HepG2 (cell line): ENCODE results near the gene KRTAP5-10. TPM values are rescaled to one million over a fixed set of nuclear protein-coding genes. Genes with fewer than 3 reads are reported as not detected.

Experiments used
- DZIP1 ChIP-seq: sonication (generic); formaldehyde crosslinking; IDR thresholded peaks from 2 replicates; pipeline ENCODE4 v1.5.0; 2020; ENCODE audit warnings: mild to moderate bottlenecking, missing genetic modification reagents
- FOXA1 ChIP-seq, 2 experiments: fragments of 450-650 bp in 1 of 2; sonication (generic) in 1 of 2; formaldehyde crosslinking in 1 of 2; IDR thresholded peaks; 2 replicates each; pipeline versions ENCODE4 v1.4.0 to v1.6.1; 2016 to 2020; ENCODE audit warnings: missing genetic modification reagents in 1 of 2
- HDAC2 ChIP-seq: sonication (generic); formaldehyde crosslinking; IDR thresholded peaks from 2 replicates; pipeline ENCODE4 v1.4.0; 2020; ENCODE audit warnings: missing genetic modification reagents
- HHEX ChIP-seq: IDR thresholded peaks from 2 replicates; pipeline ENCODE4 v1.6.1; 2016; ENCODE audit warnings: control low read depth
- HMG20B ChIP-seq: conservative IDR thresholded peaks from 2 replicates; pipeline ENCODE4 v1.6.1; 2016; ENCODE audit warnings: missing genetic modification reagents, missing compliant biosample characterization
- HNF4A ChIP-seq: sonication (generic); formaldehyde crosslinking; IDR thresholded peaks from 2 replicates; pipeline ENCODE4 v1.4.0; 2020; ENCODE audit warnings: missing genetic modification reagents
- MTA1 ChIP-seq: sonication (generic); formaldehyde crosslinking; IDR thresholded peaks from 2 replicates; pipeline ENCODE4 v1.4.0; 2020; ENCODE audit warnings: missing genetic modification reagents, mild to moderate bottlenecking, borderline replicate concordance
- NRL ChIP-seq: sonication (generic); formaldehyde crosslinking; IDR thresholded peaks from 2 replicates; pipeline ENCODE4 v1.5.0; 2020; ENCODE audit warnings: missing genetic modification reagents, mild to moderate bottlenecking, moderate library complexity, borderline replicate concordance
- RARA ChIP-seq: IDR thresholded peaks from 2 replicates; pipeline ENCODE4 v1.6.1; 2016; ENCODE audit warnings: missing genetic modification reagents, missing compliant biosample characterization
- SETDB1 ChIP-seq: sonication (generic); formaldehyde crosslinking; IDR thresholded peaks from 2 replicates; pipeline ENCODE4 v1.5.1; 2020; ENCODE audit warnings: missing genetic modification reagents, mild to moderate bottlenecking, borderline replicate concordance
- SMYD3 ChIP-seq: sonication (generic); formaldehyde crosslinking; IDR thresholded peaks from 2 replicates; pipeline ENCODE4 v1.8.1; 2023; ENCODE audit warnings: mild to moderate bottlenecking, missing genetic modification reagents
- ZMYM4 ChIP-seq: sonication (generic); formaldehyde crosslinking; IDR thresholded peaks from 2 replicates; pipeline ENCODE4 v1.8.1; 2023; ENCODE audit warnings: mild to moderate bottlenecking, missing genetic modification reagents
- ZNF230 ChIP-seq: sonication (generic); formaldehyde crosslinking; IDR thresholded peaks from 2 replicates; pipeline ENCODE4 v1.4.0; 2020; ENCODE audit warnings: mild to moderate bottlenecking, missing genetic modification reagents
- ZNF331 ChIP-seq: sonication (generic); formaldehyde crosslinking; IDR thresholded peaks from 2 replicates; pipeline ENCODE4 v1.4.0; 2020; ENCODE audit warnings: missing genetic modification reagents
- ZNF615 ChIP-seq: sonication (generic); formaldehyde crosslinking; IDR thresholded peaks from 2 replicates; pipeline ENCODE4 v1.5.0; 2020; ENCODE audit warnings: mild to moderate bottlenecking, missing genetic modification reagents, borderline replicate concordance
- ZNF709 ChIP-seq: sonication (generic); formaldehyde crosslinking; IDR thresholded peaks from 2 replicates; pipeline ENCODE4 v1.5.0; 2020; ENCODE audit warnings: mild to moderate bottlenecking, missing genetic modification reagents
- polyA plus RNA-seq, 8 experiments: library from polyadenylated mRNA; depleted of rRNA in 3 of 8; stranded (reverse) in 7 of 8; unstranded in 1 of 8; fragments of >200 nt; fragmentation: Illumina TruSeq in 4 of 8; extraction: Trizol in 4 of 8; gene quantifications; 2 replicates each; pipeline versions ENCODE4 v1.2.1 to v1.2.3, GENCODE V29; 2011 to 2016; ENCODE audit warnings: low read depth in 4 of 8, missing spikeins in 1 of 8, mixed read lengths in 1 of 8; ENCODE audit not compliant: insufficient read depth in 1 of 8
- total RNA-seq, 5 experiments: library from RNA; depleted of rRNA; stranded (reverse); fragments of >200 nt; fragmentation: Illumina TruSeq; extraction: Trizol; gene quantifications; 2 replicates each; pipeline ENCODE4 v1.2.3, GENCODE V29; 2016; ENCODE audit warnings: low read depth in 1 of 5
- TF ChIP-seq, protein P1 (sequence below): sonication (generic); formaldehyde crosslinking; IDR thresholded peaks from 2 replicates; pipeline ENCODE4 v1.4.0; 2020; ENCODE audit warnings: low read depth, mild to moderate bottlenecking, missing genetic modification reagents
- TF ChIP-seq, protein P2 (sequence below): sonication (generic); formaldehyde crosslinking; IDR thresholded peaks from 2 replicates; pipeline ENCODE4 v1.4.0; 2020; ENCODE audit warnings: missing genetic modification reagents
- TF ChIP-seq, protein P3 (sequence below): sonication (generic); formaldehyde crosslinking; IDR thresholded peaks from 2 replicates; pipeline ENCODE4 v1.4.0; 2020; ENCODE audit warnings: missing genetic modification reagents, mild to moderate bottlenecking, borderline replicate concordance

Gene KRTAP5-10
- total and polyA plus RNA-seq, 2 of the 13 experiments (the other 11 are each of a cell fraction or from before 2014, with no cell fraction given): not detected

DNA sequence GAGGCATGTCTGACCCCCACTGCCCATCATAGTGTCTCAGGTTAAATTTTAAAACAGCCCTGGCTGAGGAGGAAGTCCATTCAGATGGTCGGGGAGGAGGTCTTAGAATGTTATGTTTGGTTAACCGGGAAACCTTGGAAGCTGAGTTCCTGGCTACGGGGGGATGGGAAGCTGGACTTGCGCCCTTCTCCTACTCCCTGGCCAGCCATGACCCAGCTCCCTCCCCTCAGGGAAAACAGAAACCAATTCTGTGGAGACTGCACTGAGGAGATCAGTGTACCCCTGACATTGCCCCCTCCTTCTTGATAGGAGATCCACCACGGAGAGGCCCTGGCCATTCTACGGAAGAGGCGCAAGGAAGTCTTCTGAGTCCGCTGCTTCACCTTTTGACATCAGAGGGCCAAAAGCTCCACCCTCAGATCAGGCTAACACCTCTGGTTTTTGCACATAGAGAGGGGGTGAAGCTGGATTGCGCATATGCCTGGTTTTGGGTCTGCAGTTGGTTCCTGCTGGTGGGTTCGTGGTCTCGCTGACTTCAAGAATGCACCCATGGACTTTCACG lies 19.9 kb upstream of the KRTAP5-10 start (continued):
- no peak for TF ChIP-seq ZNF331 (CRISPR knock-in tag)
- TF ChIP-seq HDAC2 (CRISPR knock-in tag): 0 out of 2 replicates have a peak, but pooled peaks have one; percentile 45
- no peak for TF ChIP-seq FOXA1 (IDR thresholded peaks at IDR 0.05)
- TF ChIP-seq FOXA1 (CRISPR knock-in tag; IDR thresholded peaks at IDR 0.05): no peak
- no peak for TF ChIP-seq SETDB1 (CRISPR knock-in tag)
- TF ChIP-seq HHEX (CRISPR knock-in tag): no peak
- TF ChIP-seq, protein P1, sequence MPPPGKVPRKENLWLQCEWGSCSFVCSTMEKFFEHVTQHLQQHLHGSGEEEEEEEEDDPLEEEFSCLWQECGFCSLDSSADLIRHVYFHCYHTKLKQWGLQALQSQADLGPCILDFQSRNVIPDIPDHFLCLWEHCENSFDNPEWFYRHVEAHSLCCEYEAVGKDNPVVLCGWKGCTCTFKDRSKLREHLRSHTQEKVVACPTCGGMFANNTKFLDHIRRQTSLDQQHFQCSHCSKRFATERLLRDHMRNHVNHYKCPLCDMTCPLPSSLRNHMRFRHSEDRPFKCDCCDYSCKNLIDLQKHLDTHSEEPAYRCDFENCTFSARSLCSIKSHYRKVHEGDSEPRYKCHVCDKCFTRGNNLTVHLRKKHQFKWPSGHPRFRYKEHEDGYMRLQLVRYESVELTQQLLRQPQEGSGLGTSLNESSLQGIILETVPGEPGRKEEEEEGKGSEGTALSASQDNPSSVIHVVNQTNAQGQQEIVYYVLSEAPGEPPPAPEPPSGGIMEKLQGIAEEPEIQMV (CRISPR knock-in tag): no peak
- TF ChIP-seq NRL (CRISPR knock-in tag): peak; percentile 62
- TF ChIP-seq ZNF615 (CRISPR knock-in tag): no peak
- TF ChIP-seq ZNF709 (CRISPR knock-in tag): no peak
- TF ChIP-seq MTA1 (CRISPR knock-in tag): 0 out of 2 replicates have a peak, but pooled peaks have one; percentile 45
- TF ChIP-seq, protein P2, sequence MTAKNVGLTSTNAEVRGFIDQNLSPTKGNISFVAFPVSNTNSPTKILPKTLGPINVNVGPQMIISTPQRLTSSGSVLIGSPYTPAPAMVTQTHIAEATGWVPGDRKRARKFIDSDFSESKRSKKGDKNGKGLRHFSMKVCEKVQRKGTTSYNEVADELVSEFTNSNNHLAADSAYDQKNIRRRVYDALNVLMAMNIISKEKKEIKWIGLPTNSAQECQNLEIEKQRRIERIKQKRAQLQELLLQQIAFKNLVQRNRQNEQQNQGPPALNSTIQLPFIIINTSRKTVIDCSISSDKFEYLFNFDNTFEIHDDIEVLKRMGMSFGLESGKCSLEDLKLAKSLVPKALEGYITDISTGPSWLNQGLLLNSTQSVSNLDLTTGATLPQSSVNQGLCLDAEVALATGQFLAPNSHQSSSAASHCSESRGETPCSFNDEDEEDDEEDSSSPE (CRISPR knock-in tag): peak; percentile 17; the same call in 1 of the 2 replicates
- no peak for TF ChIP-seq HMG20B (CRISPR knock-in tag)
- TF ChIP-seq ZMYM4 (CRISPR knock-in tag): peak; percentile 50; the same call in 1 of the 2 replicates
- TF ChIP-seq DZIP1 (CRISPR knock-in tag): peak; percentile 34; the same call in 1 of the 2 replicates
- TF ChIP-seq SMYD3 (CRISPR knock-in tag): no peak
- TF ChIP-seq, protein P3, sequence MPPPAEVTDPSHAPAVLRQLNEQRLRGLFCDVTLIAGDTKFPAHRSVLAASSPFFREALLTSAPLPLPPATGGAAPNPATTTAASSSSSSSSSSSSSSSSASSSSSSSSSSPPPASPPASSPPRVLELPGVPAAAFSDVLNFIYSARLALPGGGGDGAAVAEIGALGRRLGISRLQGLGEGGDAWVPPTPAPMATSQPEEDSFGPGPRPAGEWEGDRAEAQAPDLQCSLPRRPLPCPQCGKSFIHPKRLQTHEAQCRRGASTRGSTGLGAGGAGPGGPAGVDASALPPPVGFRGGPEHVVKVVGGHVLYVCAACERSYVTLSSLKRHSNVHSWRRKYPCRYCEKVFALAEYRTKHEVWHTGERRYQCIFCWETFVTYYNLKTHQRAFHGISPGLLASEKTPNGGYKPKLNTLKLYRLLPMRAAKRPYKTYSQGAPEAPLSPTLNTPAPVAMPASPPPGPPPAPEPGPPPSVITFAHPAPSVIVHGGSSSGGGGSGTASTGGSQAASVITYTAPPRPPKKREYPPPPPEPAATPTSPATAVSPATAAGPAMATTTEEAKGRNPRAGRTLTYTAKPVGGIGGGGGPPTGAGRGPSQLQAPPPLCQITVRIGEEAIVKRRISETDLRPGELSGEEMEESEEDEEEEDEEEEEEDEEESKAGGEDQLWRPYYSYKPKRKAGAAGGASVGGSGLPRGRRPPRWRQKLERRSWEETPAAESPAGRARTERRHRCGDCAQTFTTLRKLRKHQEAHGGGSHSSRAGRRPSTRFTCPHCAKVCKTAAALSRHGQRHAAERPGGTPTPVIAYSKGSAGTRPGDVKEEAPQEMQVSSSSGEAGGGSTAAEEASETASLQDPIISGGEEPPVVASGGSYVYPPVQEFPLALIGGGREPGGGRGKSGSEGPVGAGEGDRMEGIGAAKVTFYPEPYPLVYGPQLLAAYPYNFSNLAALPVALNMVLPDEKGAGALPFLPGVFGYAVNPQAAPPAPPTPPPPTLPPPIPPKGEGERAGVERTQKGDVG (CRISPR knock-in tag): 0 out of 2 replicates have a peak, but pooled peaks have one; percentile 43
- TF ChIP-seq HNF4A (CRISPR knock-in tag): peak; percentile 29; the same call in 1 of the 2 replicates
- TF ChIP-seq RARA (CRISPR knock-in tag): peak; percentile 41
- no peak for TF ChIP-seq ZNF230
